ENCODE results near the gene KRTAP4-9.
"Not testable (repeated sequence)": the region's sequence is repeated elsewhere in the genome, so short reads cannot be mapped to it uniquely, and the experiment has no call there.

KRTAP4-9 gene

DNA sequence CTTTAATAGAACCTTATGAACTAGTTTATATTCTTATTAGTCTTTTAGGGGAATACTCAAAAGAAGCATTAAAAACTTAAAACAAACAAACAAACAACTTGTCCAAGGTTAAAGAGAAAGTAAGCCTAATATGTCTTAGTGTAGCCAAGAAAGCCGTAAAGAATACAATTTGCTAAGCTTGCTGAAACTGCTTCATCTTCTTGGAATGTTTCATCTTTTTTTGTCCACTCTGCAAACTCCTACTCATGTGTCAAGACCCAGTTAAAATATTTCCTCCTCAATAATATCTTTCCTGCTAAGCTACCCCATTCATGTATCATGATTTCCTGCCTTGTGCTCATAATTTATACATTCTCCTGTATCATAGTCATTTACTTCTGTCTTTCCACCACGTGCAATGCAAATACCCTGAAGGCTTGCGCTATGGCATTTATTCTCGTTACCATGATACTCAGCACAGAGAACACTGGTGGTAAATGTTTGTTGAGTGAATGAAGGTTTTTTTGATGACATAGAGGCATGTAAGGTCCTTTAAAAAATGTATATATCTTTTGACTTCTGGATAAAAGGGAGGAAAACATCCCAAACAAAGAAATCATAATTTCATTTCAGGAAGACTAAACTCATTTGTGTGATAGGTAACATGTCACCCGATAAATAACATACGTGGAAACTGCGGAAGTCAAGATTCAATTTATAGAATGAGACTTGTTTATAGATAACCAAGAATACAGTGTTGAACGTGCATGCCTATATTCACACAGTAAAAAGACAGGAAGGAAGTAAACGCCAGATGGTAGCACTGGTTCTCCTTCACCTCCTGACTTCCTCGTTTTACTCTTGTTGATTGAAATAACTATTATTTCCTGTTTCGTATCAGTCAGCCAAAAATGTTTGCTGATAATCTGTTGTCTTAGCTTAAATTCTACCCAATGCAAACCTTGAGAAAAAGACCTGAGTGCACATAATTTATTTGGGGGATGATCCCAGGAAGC is 14.8 kb downstream of the KRTAP4-9 start:
- not testable (repeated sequence) for H3K4me2 ChIP-seq (ENCODE audit: low read length); H3K36me3 ChIP-seq (ENCODE audit: insufficient read depth, low read length); H3K27me3 ChIP-seq (ENCODE audit: control insufficient read depth, insufficient read depth, low read length); H3K9me3 ChIP-seq (replicated peaks; ENCODE audit: low read length); H3K4me3 ChIP-seq (ENCODE audit: low read length); H3K4me1 ChIP-seq (ENCODE audit: control insufficient read depth, insufficient read depth, low read length); H3K9ac ChIP-seq (ENCODE audit: low read depth, low read length)

DNA sequence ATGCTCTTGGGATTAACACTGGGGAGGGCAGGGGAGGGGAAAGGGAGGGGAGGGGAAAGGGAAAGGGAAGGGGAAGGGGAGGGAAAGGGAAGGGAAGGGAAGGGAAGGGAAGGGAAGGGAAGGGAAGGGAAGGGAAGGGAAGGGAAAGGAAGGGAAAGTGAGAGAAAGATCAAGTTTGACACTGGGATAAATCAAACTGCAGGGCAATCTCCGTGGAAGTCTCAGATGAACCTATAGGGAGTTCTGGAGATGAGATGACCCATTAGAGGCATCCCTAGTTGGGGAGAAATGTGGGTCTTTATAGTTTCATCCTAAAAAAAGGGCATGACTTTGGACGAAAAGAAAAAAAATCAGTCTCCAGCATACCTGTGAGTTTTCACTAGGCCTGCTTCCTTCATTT is 16.6 kb downstream of the KRTAP4-9 start:
- Histone ChIP-seq H3K9ac (ENCODE audit: low read depth, low read length) (no peak overlapping the region), H3K36me3 (ENCODE audit: insufficient read depth, low read length) (no peaks in the 10 kb centered on the region), H3K9me3 (replicated peaks; ENCODE audit: low read length) (no peaks in the 10 kb centered on the region), H3K4me3 (ENCODE audit: low read length) (no peak overlapping the region), H3K4me1 (ENCODE audit: control insufficient read depth, insufficient read depth, low read length) (peaks cover 4% of the 10 kb centered on the region), H3K27me3 (ENCODE audit: control insufficient read depth, insufficient read depth, low read length) (no peaks in the 10 kb centered on the region), H3K4me2 (ENCODE audit: low read length) (no peak overlapping the region)

DNA sequence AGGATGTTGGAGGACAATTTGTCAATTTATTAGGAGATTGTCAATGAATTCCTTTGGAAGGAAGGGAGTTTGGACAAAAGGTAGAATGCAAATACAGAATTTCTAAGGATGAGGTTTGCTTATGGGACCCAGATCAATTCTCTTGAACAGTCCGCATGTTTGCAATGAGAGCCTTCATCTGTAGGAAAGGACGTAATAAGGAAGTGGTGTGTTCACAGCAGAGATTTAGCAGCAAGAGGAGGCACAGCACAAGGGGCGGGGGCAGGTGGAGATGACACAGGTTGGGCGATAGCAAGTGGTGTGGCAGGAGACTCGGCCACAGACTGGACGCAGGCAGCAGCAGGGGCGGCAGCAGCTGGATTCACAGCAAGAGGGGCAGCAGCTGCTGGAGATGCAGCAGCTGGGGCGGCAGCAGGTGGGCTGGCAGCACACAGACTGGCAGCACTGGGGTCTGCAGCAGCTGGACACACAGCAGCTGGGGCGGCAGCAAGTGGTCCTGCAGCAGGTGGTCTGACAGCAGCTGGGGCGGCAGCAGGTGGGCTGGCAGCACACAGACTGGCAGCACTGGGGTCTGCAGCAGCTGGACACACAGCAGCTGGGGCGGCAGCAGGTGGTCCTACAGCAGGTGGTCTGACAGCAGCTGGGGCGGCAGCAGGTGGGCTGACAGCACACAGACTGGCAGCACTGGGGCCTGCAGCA is 18.3 kb downstream of the KRTAP4-9 start:
- not testable (repeated sequence) for H3K9me3 ChIP-seq (replicated peaks; ENCODE audit: low read length); H3K4me3 ChIP-seq (ENCODE audit: low read length); H3K9ac ChIP-seq (ENCODE audit: low read depth, low read length); H3K4me1 ChIP-seq (ENCODE audit: control insufficient read depth, insufficient read depth, low read length); H3K36me3 ChIP-seq (ENCODE audit: insufficient read depth, low read length); H3K4me2 ChIP-seq (ENCODE audit: low read length); H3K27me3 ChIP-seq (ENCODE audit: control insufficient read depth, insufficient read depth, low read length)

DNA sequence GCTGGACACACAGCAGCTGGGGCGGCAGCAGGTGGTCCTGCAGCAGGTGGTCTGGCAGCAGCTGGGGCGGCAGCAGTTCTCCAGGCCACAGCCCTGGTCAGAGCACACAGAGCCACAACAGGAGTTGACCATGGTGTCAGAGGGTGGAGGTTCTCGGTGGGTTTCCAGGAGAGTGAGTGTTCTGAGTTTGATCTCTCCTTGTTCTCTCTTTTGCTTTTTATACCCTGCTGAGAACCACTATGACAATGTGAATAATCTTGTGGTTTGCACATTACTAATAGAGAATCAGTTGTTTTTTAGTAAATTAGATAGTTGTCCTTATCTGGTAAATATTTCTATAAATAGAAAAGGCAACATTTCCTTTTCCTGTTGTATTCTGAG is 18.8 kb downstream of the KRTAP4-9 start, which contains the start of gene KRTAP4-12:
Gene KRTAP4-12 (minus strand): TSS at position 192 of the 381 bp plus-strand sequence. CDS start 60 bp downstream, at position 132.
- H3K4me2 ChIP-seq (ENCODE audit: low read length); H3K36me3 ChIP-seq (ENCODE audit: insufficient read depth, low read length); H3K9ac ChIP-seq (ENCODE audit: low read depth, low read length); H3K27me3 ChIP-seq (ENCODE audit: control insufficient read depth, insufficient read depth, low read length); H3K4me3 ChIP-seq (ENCODE audit: low read length); H3K9me3 ChIP-seq (replicated peaks; ENCODE audit: low read length); H3K4me1 ChIP-seq (ENCODE audit: control insufficient read depth, insufficient read depth, low read length): not testable (repeated sequence)

DNA sequence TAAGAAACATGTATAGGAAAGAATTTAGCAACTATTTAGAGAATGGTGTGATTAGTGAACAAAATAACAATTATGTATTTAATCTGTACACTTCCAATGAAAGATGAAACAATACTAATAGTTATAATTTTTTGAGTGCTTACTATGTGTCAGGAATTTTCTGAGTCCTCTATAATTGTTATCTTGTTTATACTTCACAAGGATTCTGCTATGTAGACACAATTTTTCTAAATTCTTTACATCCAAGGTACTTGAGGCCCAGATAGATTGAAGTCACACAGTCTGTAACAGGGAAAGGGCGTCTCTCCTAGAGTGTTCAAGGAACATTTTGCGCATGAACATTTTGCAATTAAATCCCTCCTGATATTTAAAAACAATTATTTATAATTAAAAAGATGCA is 19.9 kb downstream of the KRTAP4-9 start:
- no peak overlapping the region for H3K9ac ChIP-seq (ENCODE audit: low read depth, low read length)
- H3K9me3 ChIP-seq (replicated peaks; ENCODE audit: low read length), result no peaks in the 10 kb centered on the region
- no peak overlapping the region for H3K4me3 ChIP-seq (ENCODE audit: low read length)
- H3K4me1 ChIP-seq (ENCODE audit: control insufficient read depth, insufficient read depth, low read length), result peaks cover 4% of the 10 kb centered on the region
- no peaks in the 10 kb centered on the region for H3K27me3 ChIP-seq (ENCODE audit: control insufficient read depth, insufficient read depth, low read length)
- no peaks in the 10 kb centered on the region for H3K36me3 ChIP-seq (ENCODE audit: insufficient read depth, low read length)
- no peak overlapping the region for H3K4me2 ChIP-seq (ENCODE audit: low read length)

DNA sequence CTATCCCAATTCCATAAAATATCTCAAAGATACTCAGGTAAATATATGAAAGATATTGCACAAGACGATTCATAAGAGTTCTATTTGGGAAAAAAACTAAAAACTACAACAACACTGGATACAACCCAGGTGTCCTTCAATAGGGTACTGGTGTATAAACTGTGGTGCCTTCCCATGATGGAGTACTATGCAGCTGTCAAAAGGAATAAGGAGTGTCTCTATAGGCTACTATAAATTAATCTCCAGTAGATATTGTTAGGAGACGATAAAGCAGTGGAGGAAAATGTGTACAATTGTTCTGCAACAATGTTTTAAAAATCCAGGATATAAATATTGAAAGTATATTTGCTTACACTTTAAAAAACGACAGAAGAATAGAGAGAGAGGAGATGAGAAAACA is 21.2 kb downstream of the KRTAP4-9 start:
- Histone ChIP-seq H3K36me3 (ENCODE audit: insufficient read depth, low read length) (no peaks in the 10 kb centered on the region), H3K4me1 (ENCODE audit: control insufficient read depth, insufficient read depth, low read length) (peaks cover 7% of the 10 kb centered on the region), H3K9me3 (replicated peaks; ENCODE audit: low read length) (no peaks in the 10 kb centered on the region), H3K4me3 (ENCODE audit: low read length) (no peak overlapping the region), H3K27me3 (ENCODE audit: control insufficient read depth, insufficient read depth, low read length) (no peaks in the 10 kb centered on the region), H3K4me2 (ENCODE audit: low read length) (no peak overlapping the region), H3K9ac (ENCODE audit: low read depth, low read length) (no peak overlapping the region)

DNA sequence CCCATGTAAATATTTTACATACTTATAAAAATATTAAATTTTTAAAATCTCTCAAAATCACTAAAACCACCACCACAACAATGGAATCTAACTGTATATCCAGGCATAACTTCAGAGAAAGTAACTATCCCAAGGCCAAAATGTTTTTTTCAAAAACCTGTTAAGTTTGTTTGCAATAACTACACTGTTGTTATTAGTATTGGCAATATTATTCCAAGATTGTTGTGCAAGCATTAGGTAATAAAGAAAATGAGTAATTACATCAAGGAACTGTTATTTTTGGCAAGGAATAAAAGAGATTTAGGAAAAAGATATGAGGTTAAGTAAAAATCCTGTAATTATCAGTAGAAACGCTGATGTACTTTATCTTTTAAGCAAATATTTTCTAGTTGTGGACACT is 22.2 kb downstream of the KRTAP4-9 start:
- H3K9ac ChIP-seq (ENCODE audit: low read depth, low read length), result no peak overlapping the region
- H3K4me2 ChIP-seq (ENCODE audit: low read length), result no peak overlapping the region
- no peak overlapping the region for H3K4me3 ChIP-seq (ENCODE audit: low read length)
- peaks cover 17% of the 10 kb centered on the region for H3K4me1 ChIP-seq (ENCODE audit: control insufficient read depth, insufficient read depth, low read length)
- no peaks in the 10 kb centered on the region for H3K27me3 ChIP-seq (ENCODE audit: control insufficient read depth, insufficient read depth, low read length)
- no peaks in the 10 kb centered on the region for H3K9me3 ChIP-seq (replicated peaks; ENCODE audit: low read length)
- no peaks in the 10 kb centered on the region for H3K36me3 ChIP-seq (ENCODE audit: insufficient read depth, low read length)

DNA sequence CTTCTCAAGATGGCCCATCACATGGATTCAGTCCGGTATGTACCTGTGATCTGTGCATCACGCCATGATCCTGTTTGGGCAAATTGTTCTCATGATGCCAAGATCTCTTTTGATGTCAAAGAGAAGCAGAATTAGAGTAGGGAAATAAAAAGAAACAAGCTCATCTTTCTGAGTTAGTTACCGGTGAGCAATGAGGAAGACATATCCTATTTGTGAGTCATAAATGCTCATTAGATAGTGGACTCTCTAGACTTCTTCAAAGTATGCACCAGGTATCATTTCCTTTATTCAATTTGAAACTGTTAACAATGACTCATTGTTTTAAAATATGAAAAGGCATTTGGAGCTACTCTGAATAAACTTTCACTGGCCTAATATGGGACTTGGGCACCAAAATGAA is 26.8 kb downstream of the KRTAP4-9 start:
- Histone ChIP-seq H3K27me3 (ENCODE audit: control insufficient read depth, insufficient read depth, low read length) (no peaks in the 10 kb centered on the region), H3K9ac (ENCODE audit: low read depth, low read length) (no peak overlapping the region), H3K9me3 (replicated peaks; ENCODE audit: low read length) (no peaks in the 10 kb centered on the region), H3K4me2 (ENCODE audit: low read length) (peak overlapping the region; percentile 14), H3K4me3 (ENCODE audit: low read length) (no peak overlapping the region), H3K4me1 (ENCODE audit: control insufficient read depth, insufficient read depth, low read length) (peaks cover 26% of the 10 kb centered on the region), H3K36me3 (ENCODE audit: insufficient read depth, low read length) (no peaks in the 10 kb centered on the region)

DNA sequence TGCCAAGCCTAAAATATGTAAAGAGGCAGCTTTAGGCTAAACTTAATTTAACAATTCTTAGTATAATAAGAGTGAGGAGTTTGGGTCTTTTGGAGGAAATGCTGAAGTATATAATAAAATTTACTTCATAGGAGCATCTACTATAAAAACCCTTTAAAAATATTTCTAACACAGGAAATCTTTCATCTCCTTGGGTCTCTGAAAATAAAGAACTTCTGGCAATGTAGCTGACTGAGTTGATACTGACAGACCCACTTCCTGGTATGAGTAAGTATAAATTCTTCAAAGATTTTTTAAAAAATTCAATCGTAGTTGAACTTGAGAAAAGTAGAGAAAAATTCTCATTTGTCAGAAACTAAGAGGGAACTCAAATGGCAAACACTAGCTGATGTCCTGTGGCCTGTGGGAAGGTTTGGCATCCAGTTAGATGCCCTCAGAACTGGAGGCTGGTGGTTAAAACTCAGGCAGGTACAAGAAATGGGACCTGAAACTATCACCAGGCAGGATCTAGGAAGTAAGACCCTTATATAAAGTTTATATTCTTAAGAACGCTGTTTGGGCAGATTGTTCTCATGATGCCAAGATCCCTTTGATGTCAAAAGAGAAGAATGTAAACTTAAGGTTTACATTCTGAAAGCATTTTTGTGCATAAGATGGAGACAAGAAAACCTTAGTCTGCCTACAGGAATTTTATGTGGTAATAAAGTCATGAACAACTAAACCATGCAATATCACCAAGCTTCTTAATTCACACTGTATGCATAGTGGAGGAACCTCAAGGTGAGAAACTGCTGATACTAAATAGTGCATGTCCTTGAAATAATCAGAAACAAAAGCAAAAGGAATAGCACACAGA is 28.9 kb downstream of the KRTAP4-9 start:
- no peak overlapping the region for H3K4me3 ChIP-seq (ENCODE audit: low read length)
- no peak overlapping the region for H3K9ac ChIP-seq (ENCODE audit: low read depth, low read length)
- H3K4me1 ChIP-seq (ENCODE audit: control insufficient read depth, insufficient read depth, low read length), result peaks cover 26% of the 10 kb centered on the region
- H3K27me3 ChIP-seq (ENCODE audit: control insufficient read depth, insufficient read depth, low read length), result no peaks in the 10 kb centered on the region
- no peak overlapping the region for H3K4me2 ChIP-seq (ENCODE audit: low read length)
- H3K9me3 ChIP-seq (replicated peaks; ENCODE audit: low read length), result no peaks in the 10 kb centered on the region
- no peaks in the 10 kb centered on the region for H3K36me3 ChIP-seq (ENCODE audit: insufficient read depth, low read length)

DNA sequence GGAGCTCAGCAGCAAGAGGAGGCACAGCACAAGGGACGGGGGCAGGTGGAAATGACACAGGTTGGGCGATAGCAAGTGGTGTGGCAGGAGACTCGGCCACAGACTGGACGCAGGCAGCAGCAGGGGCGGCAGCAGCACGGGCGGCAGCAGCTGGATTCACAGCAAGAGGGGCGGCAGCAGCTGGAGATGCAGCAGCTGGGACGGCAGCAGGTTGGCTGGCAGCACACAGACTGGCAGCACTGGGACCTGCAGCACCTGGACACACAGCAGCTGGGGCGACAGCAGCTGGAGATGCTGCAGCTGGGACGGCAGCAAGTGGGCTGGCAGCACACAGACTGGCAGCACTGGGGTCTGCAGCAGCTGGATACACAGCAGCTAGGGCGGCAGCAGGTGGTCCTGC is 34.7 kb downstream of the KRTAP4-9 start:
- not testable (repeated sequence) for H3K9me3 ChIP-seq (replicated peaks; ENCODE audit: low read length); H3K4me3 ChIP-seq (ENCODE audit: low read length); H3K4me1 ChIP-seq (ENCODE audit: control insufficient read depth, insufficient read depth, low read length); H3K36me3 ChIP-seq (ENCODE audit: insufficient read depth, low read length); H3K4me2 ChIP-seq (ENCODE audit: low read length); H3K27me3 ChIP-seq (ENCODE audit: control insufficient read depth, insufficient read depth, low read length); H3K9ac ChIP-seq (ENCODE audit: low read depth, low read length)

All from skeletal muscle satellite cell (primary cell).